Measurements from ENCODE around the gene MED27. TPM values are rescaled to one million over a fixed set of nuclear protein-coding genes. Genes with fewer than 3 reads are reported as not detected.

The MED27 gene
- total RNA-seq, 2 experiments from 2014 or later = 32.5 TPM

GRCh38 chr9:132040808-132041207 lies 38.9 kb downstream of the MED27 start:
- intact Hi-C loops (cut with micrococcal nuclease) = no loop called here
- H3K9me3 Mint-ChIP-seq = no peaks in the 10 kb centered on the region
- DNase-seq (no peak), ATAC-seq (no peak)
- no peak overlapping the region for H3K4me3 Mint-ChIP-seq
- TF ChIP-seq CTCF (IDR thresholded peaks at IDR 0.05) = no peak
- ChIA-PET CTCF (no interaction called here), POLR2A (no interaction called here)
- H3K27ac Mint-ChIP-seq = no peak overlapping the region
- H3K27me3 Mint-ChIP-seq = no peaks in the 10 kb centered on the region
- H3K36me3 Mint-ChIP-seq (ENCODE audit: low read depth) = peaks cover 3% of the 10 kb centered on the region
- peaks cover 13% of the 10 kb centered on the region for H3K4me1 Mint-ChIP-seq (ENCODE audit: low read depth)

- Mint-ChIP-seq H3K27me3 (no peaks in the 10 kb centered on the region), H3K27ac (no peak overlapping the region), H3K9me3 (no peaks in the 10 kb centered on the region), H3K36me3 (ENCODE audit: low read depth) (peaks cover 3% of the 10 kb centered on the region), H3K4me3 (no peak overlapping the region), H3K4me1 (ENCODE audit: low read depth) (peaks cover 17% of the 10 kb centered on the region)
- POLR2A ChIA-PET = no interaction called here
- DNase-seq (no peak), ATAC-seq (no peak)
- intact Hi-C loops (cut with micrococcal nuclease) = no loop called here
- CTCF ChIA-PET = no interaction called here
- no peak for TF ChIP-seq CTCF (IDR thresholded peaks at IDR 0.05)
Observed at GRCh38 chr9:132040246-132040645, 39.4 kb downstream of the MED27 start.

- Mint-ChIP-seq H3K27me3 (no peaks in the 10 kb centered on the region), H3K4me1 (ENCODE audit: low read depth) (peaks cover 23% of the 10 kb centered on the region), H3K27ac (no peak overlapping the region), H3K9me3 (no peaks in the 10 kb centered on the region), H3K4me3 (no peak overlapping the region), H3K36me3 (ENCODE audit: low read depth) (peaks cover 3% of the 10 kb centered on the region)
- TF ChIP-seq CTCF (IDR thresholded peaks at IDR 0.05) = no peak
- ATAC-seq = no peak
- ChIA-PET POLR2A (no interaction called here), CTCF (no interaction called here)
- intact Hi-C loops (cut with micrococcal nuclease) = no loop called here
- DNase-seq = no peak
Observed at GRCh38 chr9:132039284-132039683, 40.4 kb downstream of the MED27 start.

GRCh38 chr9:132037458-132037857 lies 42.2 kb downstream of the MED27 start:
- TF ChIP-seq CTCF (IDR thresholded peaks at IDR 0.05) = no peak
- ATAC-seq (no peak), DNase-seq (no peak)
- CTCF ChIA-PET = interaction anchor here (0.6 to 0.9 kb wide), 2 partner anchors 11 to 130 kb away, joined by 3 read pairs; no protein-coding TSS in a partner anchor
- Mint-ChIP-seq H3K4me3 (no peak overlapping the region), H3K9me3 (no peaks in the 10 kb centered on the region), H3K27ac (no peak overlapping the region), H3K4me1 (ENCODE audit: low read depth) (peaks cover 34% of the 10 kb centered on the region), H3K27me3 (no peaks in the 10 kb centered on the region), H3K36me3 (ENCODE audit: low read depth) (peaks cover 3% of the 10 kb centered on the region)
- POLR2A ChIA-PET = interaction anchor here (0.8 kb wide), 1 partner anchor 11 kb away, joined by 4 read pairs; no protein-coding TSS in a partner anchor
- intact Hi-C loops (cut with micrococcal nuclease) = no loop called here

GRCh38 chr9:132036521-132036920 lies 43.1 kb downstream of the MED27 start:
- no peak overlapping the region for H3K4me3 Mint-ChIP-seq
- no peaks in the 10 kb centered on the region for H3K36me3 Mint-ChIP-seq (ENCODE audit: low read depth)
- ChIA-PET CTCF (interaction anchor here (0.9 kb wide), 1 partner anchor 10 kb away, joined by 3 read pairs; no protein-coding TSS in a partner anchor), POLR2A (no interaction called here)
- H3K27ac Mint-ChIP-seq = no peak overlapping the region
- TF ChIP-seq CTCF (IDR thresholded peaks at IDR 0.05) = no peak
- intact Hi-C loops (cut with micrococcal nuclease) = no loop called here
- H3K4me1 Mint-ChIP-seq (ENCODE audit: low read depth) = peaks cover 42% of the 10 kb centered on the region
- ATAC-seq (no peak), DNase-seq (no peak)
- no peaks in the 10 kb centered on the region for H3K9me3 Mint-ChIP-seq
- no peaks in the 10 kb centered on the region for H3K27me3 Mint-ChIP-seq
